ENCODE results near the gene COL12A1.

The COL12A1 gene

GRCh38 chr6:75076009-75076408 is 129.8 kb downstream of the COL12A1 start:
- TF ChIP-seq CTCF (IDR thresholded peaks at IDR 0.05; ENCODE audit: insufficient read depth, low read length, poor library complexity, severe bottlenecking), result no peak
- no peak for DNase-seq (ENCODE audit: extremely low read depth, insufficient read length)
- no peaks in the 10 kb centered on the region for H3K27me3 ChIP-seq (replicated peaks; ENCODE audit: control insufficient read depth, insufficient read depth, low read length)
- H3K4me3 ChIP-seq (replicated peaks; ENCODE audit: low read depth, low read length), result no peak overlapping the region
- no peaks in the 10 kb centered on the region for H3K36me3 ChIP-seq (ENCODE audit: control insufficient read depth, insufficient read depth, low read length)

- Histone ChIP-seq H3K4me3 (replicated peaks; ENCODE audit: low read depth, low read length) (no peak overlapping the region), H3K36me3 (ENCODE audit: control insufficient read depth, insufficient read depth, low read length) (no peaks in the 10 kb centered on the region), H3K27me3 (replicated peaks; ENCODE audit: control insufficient read depth, insufficient read depth, low read length) (no peaks in the 10 kb centered on the region)
- no peak for TF ChIP-seq CTCF (IDR thresholded peaks at IDR 0.05; ENCODE audit: insufficient read depth, low read length, poor library complexity, severe bottlenecking)
- DNase-seq (ENCODE audit: extremely low read depth, insufficient read length), result no peak
Observed at GRCh38 chr6:75070244-75070643, 135.6 kb downstream of the COL12A1 start.

- Histone ChIP-seq H3K36me3 (ENCODE audit: control insufficient read depth, insufficient read depth, low read length) (no peaks in the 10 kb centered on the region), H3K27me3 (replicated peaks; ENCODE audit: control insufficient read depth, insufficient read depth, low read length) (no peaks in the 10 kb centered on the region), H3K4me3 (replicated peaks; ENCODE audit: low read depth, low read length) (no peak overlapping the region)
- DNase-seq (ENCODE audit: extremely low read depth, insufficient read length), result no peak
- no peak for TF ChIP-seq CTCF (IDR thresholded peaks at IDR 0.05; ENCODE audit: insufficient read depth, low read length, poor library complexity, severe bottlenecking)
Observed at GRCh38 chr6:75065523-75065922, 140.3 kb downstream of the COL12A1 start.

GRCh38 chr6:75052491-75052890 is 153.4 kb downstream of the COL12A1 start:
- TF ChIP-seq CTCF (IDR thresholded peaks at IDR 0.05; ENCODE audit: insufficient read depth, low read length, poor library complexity, severe bottlenecking), result no peak
- Histone ChIP-seq H3K27me3 (replicated peaks; ENCODE audit: control insufficient read depth, insufficient read depth, low read length) (no peaks in the 10 kb centered on the region), H3K4me3 (replicated peaks; ENCODE audit: low read depth, low read length) (no peak overlapping the region), H3K36me3 (ENCODE audit: control insufficient read depth, insufficient read depth, low read length) (no peaks in the 10 kb centered on the region)
- DNase-seq (ENCODE audit: extremely low read depth, insufficient read length), result no peak

- Histone ChIP-seq H3K4me3 (replicated peaks; ENCODE audit: low read depth, low read length) (no peak overlapping the region), H3K36me3 (ENCODE audit: control insufficient read depth, insufficient read depth, low read length) (no peaks in the 10 kb centered on the region), H3K27me3 (replicated peaks; ENCODE audit: control insufficient read depth, insufficient read depth, low read length) (no peaks in the 10 kb centered on the region)
- DNase-seq (ENCODE audit: extremely low read depth, insufficient read length), result no peak
- TF ChIP-seq CTCF (IDR thresholded peaks at IDR 0.05; ENCODE audit: insufficient read depth, low read length, poor library complexity, severe bottlenecking), result no peak
Observed at GRCh38 chr6:75049308-75049707, 156.5 kb downstream of the COL12A1 start.

GRCh38 chr6:75044846-75045245 is 161.0 kb downstream of the COL12A1 start:
- no peak for TF ChIP-seq CTCF (IDR thresholded peaks at IDR 0.05; ENCODE audit: insufficient read depth, low read length, poor library complexity, severe bottlenecking)
- H3K27me3 ChIP-seq (replicated peaks; ENCODE audit: control insufficient read depth, insufficient read depth, low read length), result no peaks in the 10 kb centered on the region
- no peaks in the 10 kb centered on the region for H3K36me3 ChIP-seq (ENCODE audit: control insufficient read depth, insufficient read depth, low read length)
- no peak for DNase-seq (ENCODE audit: extremely low read depth, insufficient read length)
- no peak overlapping the region for H3K4me3 ChIP-seq (replicated peaks; ENCODE audit: low read depth, low read length)
